Glutamatergic neuron (in vitro differentiated cells): ENCODE data around the gene ZBTB46. TPM values are rescaled to one million over a fixed set of nuclear protein-coding genes. Genes with fewer than 3 reads are reported as not detected.

Source experiments
- DNase-seq: peaks from one replicate; pipeline ENCODE4 v3.0.0; 2022
- H3K27ac Mint-ChIP-seq: one replicate; pipeline ENCODE4 v1.8.0; 2020; ENCODE audit warnings: mild to moderate bottlenecking, mixed read lengths, inconsistent platforms; ENCODE audit not compliant: unreplicated experiment
- H3K27me3 Mint-ChIP-seq: one replicate; pipeline ENCODE4 v1.8.0; 2020; ENCODE audit warnings: mild to moderate bottlenecking, moderate library complexity, mixed read lengths, inconsistent platforms; ENCODE audit not compliant: unreplicated experiment
- H3K36me3 Mint-ChIP-seq: one replicate; pipeline ENCODE4 v1.8.0; 2020; ENCODE audit warnings: mild to moderate bottlenecking, mixed read lengths, inconsistent platforms; ENCODE audit not compliant: unreplicated experiment
- H3K4me1 Mint-ChIP-seq: one replicate; pipeline ENCODE4 v1.8.0; 2020; ENCODE audit warnings: mild to moderate bottlenecking, low read depth, mixed read lengths, inconsistent platforms; ENCODE audit not compliant: unreplicated experiment
- H3K4me3 Mint-ChIP-seq: one replicate; pipeline ENCODE4 v1.8.0; 2020; ENCODE audit warnings: mild to moderate bottlenecking, mixed read lengths, inconsistent platforms; ENCODE audit not compliant: unreplicated experiment
- H3K9me3 Mint-ChIP-seq: one replicate; pipeline ENCODE4 v1.8.0; 2020; ENCODE audit warnings: mild to moderate bottlenecking, moderate library complexity, mixed read lengths, inconsistent platforms; ENCODE audit not compliant: unreplicated experiment
- total RNA-seq: library from RNA; stranded (reverse); fragmentation: NEBNext Ultra II Directional; extraction: Animal tissue kit (Norgen Biotek cat#: 25700); gene quantifications from one replicate; pipeline ENCODE4 v1.2.1, GENCODE V29; 2021; ENCODE audit not compliant: unreplicated experiment
- TF ChIP-seq, protein P1 (sequence below): fragments of 200-600 bp; sonication (generic); IDR thresholded peaks from one replicate; pipeline ENCODE4 v1.5.0; 2021; ENCODE audit not compliant: partially characterized antibody, unreplicated experiment

Gene ZBTB46
- total RNA-seq, 1 donor from 2014 or later = 94.4 TPM

GRCh38 chr20:63697357-63697867, 133.7 kb downstream of the ZBTB46 start:
- H3K27ac Mint-ChIP-seq = no peak overlapping the region
- peaks cover 6% of the 10 kb centered on the region for H3K9me3 Mint-ChIP-seq
- no peaks in the 10 kb centered on the region for H3K36me3 Mint-ChIP-seq
- no peak overlapping the region for H3K4me3 Mint-ChIP-seq
- H3K4me1 Mint-ChIP-seq = peaks cover 2% of the 10 kb centered on the region
- TF ChIP-seq, protein P1, sequence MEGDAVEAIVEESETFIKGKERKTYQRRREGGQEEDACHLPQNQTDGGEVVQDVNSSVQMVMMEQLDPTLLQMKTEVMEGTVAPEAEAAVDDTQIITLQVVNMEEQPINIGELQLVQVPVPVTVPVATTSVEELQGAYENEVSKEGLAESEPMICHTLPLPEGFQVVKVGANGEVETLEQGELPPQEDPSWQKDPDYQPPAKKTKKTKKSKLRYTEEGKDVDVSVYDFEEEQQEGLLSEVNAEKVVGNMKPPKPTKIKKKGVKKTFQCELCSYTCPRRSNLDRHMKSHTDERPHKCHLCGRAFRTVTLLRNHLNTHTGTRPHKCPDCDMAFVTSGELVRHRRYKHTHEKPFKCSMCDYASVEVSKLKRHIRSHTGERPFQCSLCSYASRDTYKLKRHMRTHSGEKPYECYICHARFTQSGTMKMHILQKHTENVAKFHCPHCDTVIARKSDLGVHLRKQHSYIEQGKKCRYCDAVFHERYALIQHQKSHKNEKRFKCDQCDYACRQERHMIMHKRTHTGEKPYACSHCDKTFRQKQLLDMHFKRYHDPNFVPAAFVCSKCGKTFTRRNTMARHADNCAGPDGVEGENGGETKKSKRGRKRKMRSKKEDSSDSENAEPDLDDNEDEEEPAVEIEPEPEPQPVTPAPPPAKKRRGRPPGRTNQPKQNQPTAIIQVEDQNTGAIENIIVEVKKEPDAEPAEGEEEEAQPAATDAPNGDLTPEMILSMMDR = no peak
- DNase-seq = no peak
- H3K27me3 Mint-ChIP-seq = peaks cover 11% of the 10 kb centered on the region

GRCh38 chr20:63696628-63697356, 134.3 kb downstream of the ZBTB46 start, which contains the start of gene TNFRSF6B:
TSS of gene TNFRSF6B (plus strand) at chr20:63696652. CDS start at chr20:63696768, 116 bp downstream.
- Mint-ChIP-seq H3K36me3 (no peaks in the 10 kb centered on the region), H3K27ac (no peak within 1 kb of the TSS), H3K4me3 (no peak within 1 kb of the TSS), H3K27me3 (peaks cover 13% of the 10 kb centered on the region), H3K9me3 (peaks cover 1% of the 10 kb centered on the region), H3K4me1 (peaks cover 2% of the 10 kb centered on the region)
- TF ChIP-seq, protein P1 = no peak
- DNase-seq = no peak

GRCh38 chr20:63696306-63696627, 134.8 kb downstream of the ZBTB46 start:
- H3K36me3 Mint-ChIP-seq = no peaks in the 10 kb centered on the region
- H3K27ac Mint-ChIP-seq = no peak overlapping the region
- TF ChIP-seq, protein P1 = no peak
- H3K4me3 Mint-ChIP-seq = no peak overlapping the region
- no peak for DNase-seq
- peaks cover 1% of the 10 kb centered on the region for H3K9me3 Mint-ChIP-seq
- peaks cover 2% of the 10 kb centered on the region for H3K4me1 Mint-ChIP-seq
- peaks cover 14% of the 10 kb centered on the region for H3K27me3 Mint-ChIP-seq

- Mint-ChIP-seq H3K27ac (no peak overlapping the region), H3K4me3 (no peak overlapping the region), H3K9me3 (peaks cover 1% of the 10 kb centered on the region), H3K4me1 (peaks cover 2% of the 10 kb centered on the region), H3K36me3 (no peaks in the 10 kb centered on the region), H3K27me3 (peaks cover 15% of the 10 kb centered on the region)
- TF ChIP-seq, protein P1 = no peak
- no peak for DNase-seq
These were observed 135.4 kb downstream of the ZBTB46 start for GRCh38 chr20:63695424-63696305.
